Neural progenitor cell (in vitro differentiated cells): ENCODE data around the gene CNTD1. TPM values are rescaled to one million over a fixed set of nuclear protein-coding genes. Genes with fewer than 3 reads are reported as not detected.

Experiments
- DNase-seq: peaks from one replicate; pipeline ENCODE4 v3.0.0-alpha.2; 2016; ENCODE audit warnings: low spot score
- H2AFZ ChIP-seq: fragments of 200-600 bp; sonication (generic); replicated peaks from 2 replicates; pipeline ENCODE4 v1.6.1; 2016; ENCODE audit warnings: antibody characterized with exemption
- H3F3A ChIP-seq: fragments of 200-600 bp; sonication (generic); 2 replicates; pipeline ENCODE4 v1.6.1; 2016; ENCODE audit warnings: antibody characterized with exemption, low read depth
- H3K27ac ChIP-seq: fragments of 200-600 bp; sonication (generic); 2 replicates; pipeline ENCODE4 v1.5.1; 2016; ENCODE audit warnings: mild to moderate bottlenecking
- H3K27me3 ChIP-seq: fragments of 200-600 bp; sonication (generic); 2 replicates; pipeline ENCODE4 v1.6.1; 2016; ENCODE audit warnings: mild to moderate bottlenecking, moderate library complexity
- H3K36me3 ChIP-seq: fragments of 200-600 bp; sonication (generic); 2 replicates; pipeline ENCODE4 v1.5.1; 2016
- H3K4me1 ChIP-seq: fragments of 200-600 bp; sonication (generic); 2 replicates; pipeline ENCODE4 v1.6.1; 2016; ENCODE audit warnings: mixed run types
- H3K4me2 ChIP-seq: fragments of 200-600 bp; sonication (generic); 2 replicates; pipeline ENCODE4 v1.6.1; 2016
- H3K4me3 ChIP-seq: fragments of 200-600 bp; sonication (generic); 2 replicates; pipeline ENCODE4 v1.5.1; 2016
- H3K79me2 ChIP-seq: fragments of 200-600 bp; sonication (generic); 2 replicates; pipeline ENCODE4 v1.6.1; 2016; ENCODE audit warnings: low read depth
- H3K9ac ChIP-seq: fragments of 200-600 bp; sonication (generic); 2 replicates; pipeline ENCODE4 v1.6.1; 2016
- H3K9me3 ChIP-seq: fragments of 200-600 bp; sonication (generic); 2 replicates; pipeline ENCODE4 v1.5.1; 2016; ENCODE audit warnings: low read depth
- H4K20me1 ChIP-seq: fragments of 200-600 bp; sonication (generic); 2 replicates; pipeline ENCODE4 v1.6.1; 2016; ENCODE audit warnings: low read depth
- H3K27ac Mint-ChIP-seq: 3 replicates; pipeline ENCODE4 v1.8.0; 2021; ENCODE audit warnings: mixed read lengths
- H3K27me3 Mint-ChIP-seq: 2 replicates; pipeline ENCODE4 v1.8.0; 2022; ENCODE audit warnings: low read depth, mild to moderate bottlenecking, inconsistent platforms, moderate library complexity, mixed read lengths; ENCODE audit not compliant: insufficient read depth
- H3K36me3 Mint-ChIP-seq: 3 replicates; pipeline ENCODE4 v1.8.0; 2021; ENCODE audit warnings: mixed read lengths
- H3K4me1 Mint-ChIP-seq: 3 replicates; pipeline ENCODE4 v1.8.0; 2021; ENCODE audit warnings: mixed read lengths
- H3K4me3 Mint-ChIP-seq: 3 replicates; pipeline ENCODE4 v1.8.0; 2021; ENCODE audit warnings: mild to moderate bottlenecking, moderate library complexity, mixed read lengths
- H3K9me3 Mint-ChIP-seq: 3 replicates; pipeline ENCODE4 v1.8.0; 2020; ENCODE audit warnings: mixed read lengths
- CTCF ChIP-seq: fragments of 200-600 bp; sonication (generic); IDR thresholded peaks from 2 replicates; pipeline ENCODE4 v1.5.1; 2017; ENCODE audit warnings: antibody characterized with exemption, mild to moderate bottlenecking
- EZH2 ChIP-seq: fragments of 200-600 bp; sonication (generic); IDR thresholded peaks from 2 replicates; pipeline ENCODE4 v1.6.1; 2017; ENCODE audit warnings: antibody characterized with exemption, mild to moderate bottlenecking, moderate library complexity
- EZH2phosphoT487 ChIP-seq: fragments of 200-600 bp; sonication (generic); IDR thresholded peaks from 2 replicates; pipeline ENCODE4 v1.6.1; 2017; ENCODE audit warnings: antibody characterized with exemption
- total RNA-seq: library from RNA; depleted of rRNA; stranded (reverse); fragments of >200 nt; gene quantifications from 2 replicates; pipeline ENCODE4 v1.2.3, GENCODE V29; 2015; ENCODE audit warnings: low replicate concordance

Gene CNTD1
- total RNA-seq: 0.06 TPM in 1 of 2 replicates, not detected in the other

GRCh38 chr17:42798383-42799380 is at the start of gene CNTD1, which contains the start of gene COA3:
TSS of gene CNTD1 (plus strand) at chr17:42798861. CDS start at chr17:42799068, 207 bp downstream.
TSS of gene COA3 (minus strand) at chr17:42798704. CDS start at chr17:42798681, 23 bp downstream.
- H3K36me3 ChIP-seq: no peaks in the 10 kb centered on the region
- Mint-ChIP-seq H3K4me3 (peak within 1 kb of the TSS; percentile 95), H3K4me1 (peaks cover 20% of the 10 kb centered on the region), H3K9me3 (peaks cover 3% of the 10 kb centered on the region), H3K27me3 (peaks cover 16% of the 10 kb centered on the region), H3K27ac (peak within 1 kb of the TSS; percentile 18), H3K36me3 (peaks cover 12% of the 10 kb centered on the region)
- peaks cover 34% of the 10 kb centered on the region for H3K27me3 ChIP-seq
- no peaks in the 10 kb centered on the region for H4K20me1 ChIP-seq
- H3K9ac ChIP-seq: peak within 1 kb of the TSS; percentile 73
- TF ChIP-seq EZH2phosphoT487: no peak
- peak; percentile 12 for TF ChIP-seq CTCF
- TF ChIP-seq EZH2: no peak
- peak within 1 kb of the TSS; percentile 87 for H3K4me3 ChIP-seq
- H3K9me3 ChIP-seq: no peaks in the 10 kb centered on the region
- peak within 1 kb of the TSS; percentile 92 for H3K4me2 ChIP-seq
- no peak within 1 kb of the TSS for H3K27ac ChIP-seq
- DNase-seq: peak; percentile 93
- peaks cover 16% of the 10 kb centered on the region for H3K79me2 ChIP-seq
- H3F3A ChIP-seq: no peaks in the 10 kb centered on the region
- peak within 1 kb of the TSS; percentile 74 for H2AFZ ChIP-seq
- peaks cover 7% of the 10 kb centered on the region for H3K4me1 ChIP-seq

- Histone ChIP-seq H2AFZ (peak overlapping the region; percentile 54), H3K27ac (no peak overlapping the region), H4K20me1 (no peaks in the 10 kb centered on the region), H3K79me2 (peaks cover 1% of the 10 kb centered on the region), H3K4me1 (peaks cover 9% of the 10 kb centered on the region), H3K4me3 (no peak overlapping the region), H3K9ac (no peak overlapping the region), H3F3A (peaks cover 8% of the 10 kb centered on the region), H3K9me3 (no peaks in the 10 kb centered on the region), H3K27me3 (peaks cover 39% of the 10 kb centered on the region), H3K4me2 (no peak overlapping the region), H3K36me3 (no peaks in the 10 kb centered on the region)
- Mint-ChIP-seq H3K36me3 (no peaks in the 10 kb centered on the region), H3K27ac (peak overlapping the region; percentile 35), H3K27me3 (peaks cover 8% of the 10 kb centered on the region), H3K4me1 (peaks cover 12% of the 10 kb centered on the region), H3K9me3 (peaks cover 5% of the 10 kb centered on the region), H3K4me3 (peak overlapping the region; percentile 33)
- DNase-seq: no peak
- no peak for TF ChIP-seq EZH2
- no peak for TF ChIP-seq EZH2phosphoT487
- TF ChIP-seq CTCF: no peak
Observed at GRCh38 chr17:42748908-42749798, 49.5 kb upstream of the CNTD1 start.

GRCh38 chr17:42750739-42751344 is 47.8 kb upstream of the CNTD1 start:
- no peaks in the 10 kb centered on the region for H3K9me3 ChIP-seq
- H3K27me3 Mint-ChIP-seq: peaks cover 5% of the 10 kb centered on the region
- H3K4me1 Mint-ChIP-seq: peaks cover 6% of the 10 kb centered on the region
- no peak for TF ChIP-seq EZH2phosphoT487
- no peak for TF ChIP-seq CTCF
- no peak for TF ChIP-seq EZH2
- H3K36me3 ChIP-seq: no peaks in the 10 kb centered on the region
- H3K4me2 ChIP-seq: no peak overlapping the region
- H3K79me2 ChIP-seq: no peaks in the 10 kb centered on the region
- peaks cover 8% of the 10 kb centered on the region for H3K4me1 ChIP-seq
- H3K9ac ChIP-seq: no peak overlapping the region
- H3K27ac Mint-ChIP-seq: no peak overlapping the region
- no peak overlapping the region for H2AFZ ChIP-seq
- H3K27ac ChIP-seq: no peak overlapping the region
- no peak overlapping the region for H3K4me3 ChIP-seq
- no peaks in the 10 kb centered on the region for H3F3A ChIP-seq
- DNase-seq: no peak
- no peaks in the 10 kb centered on the region for H4K20me1 ChIP-seq
- H3K9me3 Mint-ChIP-seq: no peaks in the 10 kb centered on the region
- H3K4me3 Mint-ChIP-seq: no peak overlapping the region
- H3K36me3 Mint-ChIP-seq: no peaks in the 10 kb centered on the region
- H3K27me3 ChIP-seq: peaks cover 30% of the 10 kb centered on the region
